NCI-H2227 (cell line): ENCODE data around the gene CBX5.
"Not testable (repeated sequence)": the region's sequence is repeated elsewhere in the genome, so short reads cannot be mapped to it uniquely, and the experiment has no call there.

Experiments used
- DNase-seq: peaks from one replicate; lab custom pipeline; 2025; ENCODE audit not compliant: unreplicated experiment; lab: John Stamatoyannopoulos, UW

CBX5 gene

GRCh38 chr12:54294953-54295566 is 15.1 kb upstream of the CBX5 start:
- no peak for DNase-seq

- DNase-seq, result peak; percentile 22
Observed at GRCh38 chr12:54294152-54294952, 14.4 kb upstream of the CBX5 start.

- no peak for DNase-seq
Observed at GRCh38 chr12:54292931-54293241, 13.0 kb upstream of the CBX5 start.

GRCh38 chr12:54292083-54292930 is 12.4 kb upstream of the CBX5 start:
- no peak for DNase-seq

- no peak for DNase-seq
Observed at GRCh38 chr12:54287261-54288157, 7.6 kb upstream of the CBX5 start.

GRCh38 chr12:54286042-54287030 is 6.4 kb upstream of the CBX5 start:
- no peak for DNase-seq

- no peak for DNase-seq
Observed at GRCh38 chr12:54285150-54286041, 5.5 kb upstream of the CBX5 start.

GRCh38 chr12:54284070-54284780 is 4.3 kb upstream of the CBX5 start:
- DNase-seq, result not testable (repeated sequence)

GRCh38 chr12:54282949-54283593 is 3.1 kb upstream of the CBX5 start:
- DNase-seq, result no peak

- DNase-seq, result not testable (repeated sequence)
Observed at GRCh38 chr12:54281694-54282093, 1.8 kb upstream of the CBX5 start.

- not testable (repeated sequence) for DNase-seq
Observed at GRCh38 chr12:54281261-54281638, 1.3 kb upstream of the CBX5 start.

- peak; percentile 97 for DNase-seq
Observed at GRCh38 chr12:54280468-54281260, 742 bp upstream of the CBX5 start, which contains the start of gene HNRNPA1. TSS of gene HNRNPA1 (plus strand) at chr12:54280726. CDS start at chr12:54280808, 82 bp downstream.

GRCh38 chr12:54279227-54279631 is 693 bp downstream of the CBX5 start:
- DNase-seq, result no peak

GRCh38 chr12:54277823-54278276 is 2.1 kb downstream of the CBX5 start:
- DNase-seq, result no peak

- DNase-seq, result no peak
Observed at GRCh38 chr12:54276368-54276767, 3.6 kb downstream of the CBX5 start.

- peak; percentile 23 for DNase-seq
Observed at GRCh38 chr12:54273981-54274380, 5.9 kb downstream of the CBX5 start.

- DNase-seq, result no peak
Observed at GRCh38 chr12:54272214-54272613, 7.7 kb downstream of the CBX5 start.
